C4-2B (cell line): Measurements from ENCODE around the gene YIF1A.

Experiments used
- H3K27ac ChIP-seq: fragments of 450-650 bp; 2 replicates; pipeline ENCODE4 v1.5.1; 2017
- ZFX ChIP-seq: fragments of 450-650 bp; IDR thresholded peaks from 2 replicates; pipeline ENCODE4 v1.6.1; 2017
- TF ChIP-seq, protein P1 (sequence below): fragments of 450-650 bp; conservative IDR thresholded peaks from 2 replicates; pipeline ENCODE4 v1.5.1; 2017; ENCODE audit warnings: mild to moderate bottlenecking

The YIF1A gene

DNA sequence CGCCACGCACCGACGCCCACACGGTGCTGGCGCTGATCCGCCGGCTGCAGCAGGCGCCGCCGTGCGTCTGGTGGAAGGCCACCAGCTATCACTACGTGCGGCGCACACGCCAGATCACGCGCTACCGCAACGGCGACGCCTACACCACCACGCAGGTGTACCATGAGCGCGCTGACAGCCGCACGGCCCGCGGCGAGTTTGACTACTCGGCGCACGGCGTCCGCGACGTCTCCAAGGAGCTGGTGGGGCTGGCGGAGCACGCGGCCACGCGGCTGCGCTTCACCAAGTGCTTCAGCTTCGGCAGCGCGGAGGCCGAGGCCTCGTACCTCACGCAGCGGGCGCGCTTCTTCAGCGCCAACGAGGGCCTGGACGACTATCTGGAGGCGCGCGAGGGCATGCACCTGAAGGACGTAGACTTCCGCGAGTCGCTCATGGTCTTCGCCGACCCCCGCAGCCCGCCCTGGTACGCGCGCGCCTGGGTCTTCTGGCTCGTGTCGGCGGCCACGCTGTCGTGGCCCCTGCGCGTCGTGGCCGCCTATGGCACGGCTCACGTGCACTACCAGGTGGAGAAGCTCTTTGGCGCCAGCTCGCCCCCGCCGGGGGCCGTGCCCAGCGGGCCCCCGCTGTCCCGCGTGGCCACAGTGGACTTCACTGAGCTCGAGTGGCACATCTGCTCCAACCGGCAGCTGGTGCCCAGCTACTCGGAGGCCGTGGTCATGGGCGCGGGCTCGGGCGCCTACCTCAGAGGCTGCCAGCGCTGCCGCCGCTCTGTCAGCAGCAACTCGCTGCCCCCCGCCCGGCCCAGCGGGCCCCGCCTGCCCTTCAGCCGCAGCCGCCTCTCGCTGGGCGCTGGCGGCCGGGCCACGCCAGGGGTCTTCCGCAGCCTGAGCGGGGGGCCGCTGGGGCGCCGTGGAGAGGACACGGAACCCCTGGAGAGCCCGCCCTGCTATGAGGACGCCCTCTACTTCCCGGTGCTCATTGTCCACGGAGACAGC, 6.0 kb upstream of the YIF1A start:
- TF ChIP-seq, protein P1, sequence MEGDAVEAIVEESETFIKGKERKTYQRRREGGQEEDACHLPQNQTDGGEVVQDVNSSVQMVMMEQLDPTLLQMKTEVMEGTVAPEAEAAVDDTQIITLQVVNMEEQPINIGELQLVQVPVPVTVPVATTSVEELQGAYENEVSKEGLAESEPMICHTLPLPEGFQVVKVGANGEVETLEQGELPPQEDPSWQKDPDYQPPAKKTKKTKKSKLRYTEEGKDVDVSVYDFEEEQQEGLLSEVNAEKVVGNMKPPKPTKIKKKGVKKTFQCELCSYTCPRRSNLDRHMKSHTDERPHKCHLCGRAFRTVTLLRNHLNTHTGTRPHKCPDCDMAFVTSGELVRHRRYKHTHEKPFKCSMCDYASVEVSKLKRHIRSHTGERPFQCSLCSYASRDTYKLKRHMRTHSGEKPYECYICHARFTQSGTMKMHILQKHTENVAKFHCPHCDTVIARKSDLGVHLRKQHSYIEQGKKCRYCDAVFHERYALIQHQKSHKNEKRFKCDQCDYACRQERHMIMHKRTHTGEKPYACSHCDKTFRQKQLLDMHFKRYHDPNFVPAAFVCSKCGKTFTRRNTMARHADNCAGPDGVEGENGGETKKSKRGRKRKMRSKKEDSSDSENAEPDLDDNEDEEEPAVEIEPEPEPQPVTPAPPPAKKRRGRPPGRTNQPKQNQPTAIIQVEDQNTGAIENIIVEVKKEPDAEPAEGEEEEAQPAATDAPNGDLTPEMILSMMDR = no peak
- TF ChIP-seq ZFX = no peak
- H3K27ac ChIP-seq = no peak overlapping the region

DNA sequence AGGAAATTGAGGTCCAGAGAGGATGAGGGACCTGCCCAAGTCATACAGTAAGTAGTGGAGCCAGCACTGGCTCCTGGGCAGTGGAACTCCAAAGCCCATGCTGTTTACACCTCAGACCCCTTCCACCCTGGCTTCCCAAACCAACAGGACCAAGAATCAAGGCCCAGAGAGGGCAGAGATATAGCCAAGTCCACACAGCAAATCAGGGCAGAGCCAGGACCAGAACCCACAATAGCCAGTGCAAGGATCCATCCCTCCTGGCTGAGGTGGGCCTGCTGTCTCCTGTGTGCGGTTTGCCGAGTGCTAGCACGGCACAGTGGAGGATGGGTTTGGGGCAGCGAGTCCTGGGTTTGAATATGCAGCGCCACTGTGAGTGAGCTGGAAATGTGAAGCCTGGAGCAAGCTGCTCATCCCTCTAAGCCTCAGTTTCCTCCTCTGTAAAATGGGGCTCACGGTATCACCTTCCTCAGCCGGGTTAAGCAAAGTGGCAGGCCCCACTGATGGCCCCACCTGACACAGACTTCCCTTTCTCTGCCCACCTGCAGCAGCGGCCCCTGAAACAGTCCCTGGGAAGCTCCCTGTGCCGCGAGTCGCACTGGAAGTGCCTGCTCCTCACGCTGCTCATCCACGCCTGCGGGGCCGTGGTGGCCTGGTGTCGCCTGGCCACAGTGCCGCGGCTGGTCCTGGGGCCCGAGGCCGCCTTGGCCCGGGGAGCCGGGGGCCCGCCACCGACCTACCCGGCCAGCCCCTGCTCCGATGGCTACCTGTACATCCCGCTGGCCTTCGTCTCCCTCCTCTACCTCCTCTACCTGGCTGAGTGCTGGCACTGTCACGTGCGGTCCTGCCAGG, 5.1 kb upstream of the YIF1A start:
- no peak for TF ChIP-seq ZFX
- TF ChIP-seq, protein P1 = no peak
- H3K27ac ChIP-seq = no peak overlapping the region

DNA sequence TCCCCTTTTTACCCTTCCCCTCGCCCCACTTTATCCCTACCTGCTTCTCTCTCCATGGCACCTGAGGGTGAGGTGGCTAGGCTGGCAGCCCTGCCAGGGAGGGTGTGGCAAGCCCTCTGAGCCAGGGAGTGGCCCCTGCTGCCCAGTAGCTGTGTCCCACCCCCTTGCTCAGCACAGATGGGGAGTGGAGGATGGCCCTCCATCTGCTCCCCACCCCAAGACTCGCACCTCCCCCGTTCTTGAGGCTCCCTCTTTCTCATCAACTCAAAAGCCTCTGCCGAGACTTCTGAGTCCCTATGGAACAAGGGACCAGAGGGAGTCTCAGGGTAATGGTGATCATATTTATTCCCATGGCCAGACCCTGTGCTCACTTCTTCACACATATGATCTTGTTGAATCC, 4.4 kb upstream of the YIF1A start:
- no peak overlapping the region for H3K27ac ChIP-seq
- TF ChIP-seq, protein P1 = no peak
- no peak for TF ChIP-seq ZFX

DNA sequence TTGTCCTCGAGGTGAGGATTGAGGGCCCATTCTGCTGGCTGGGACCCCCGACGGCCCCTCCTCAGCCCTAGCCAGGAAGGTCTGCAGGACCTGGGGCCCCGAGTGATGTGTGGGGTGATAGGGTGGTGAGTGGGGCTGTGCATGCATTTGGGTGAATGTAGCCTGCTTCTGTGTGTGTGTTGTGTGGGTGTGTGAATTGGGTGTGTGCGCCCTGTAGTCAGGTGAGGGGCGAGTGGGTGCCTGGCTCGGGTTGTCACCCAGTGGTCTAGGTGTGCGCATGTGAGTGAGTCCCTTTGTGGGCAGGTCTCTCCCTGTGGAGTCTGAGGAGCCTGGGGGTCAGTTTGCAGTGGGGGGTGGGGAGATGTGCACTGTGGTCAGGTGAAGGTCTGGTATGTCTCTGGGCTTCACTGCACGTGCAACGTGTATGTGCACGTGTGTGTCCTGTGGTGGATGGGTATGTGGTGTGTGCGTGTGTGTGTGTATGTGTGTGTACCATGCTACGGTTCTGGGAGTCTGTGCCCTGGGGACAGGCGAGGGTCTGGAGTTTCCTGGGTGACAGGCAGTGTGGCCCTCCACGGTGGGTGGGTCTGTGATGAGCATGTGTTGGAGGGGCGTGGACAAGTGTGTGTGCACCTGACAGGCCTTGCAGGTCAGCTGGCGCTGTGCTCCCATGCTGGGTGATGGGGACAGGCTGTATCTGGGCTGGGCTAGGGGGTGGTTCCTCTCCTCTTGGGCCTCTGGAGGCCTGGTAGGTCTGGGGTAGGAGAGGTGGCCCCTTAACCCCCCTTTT, 3.8 kb upstream of the YIF1A start:
- no peak for TF ChIP-seq ZFX
- TF ChIP-seq, protein P1 = no peak
- no peak overlapping the region for H3K27ac ChIP-seq

DNA sequence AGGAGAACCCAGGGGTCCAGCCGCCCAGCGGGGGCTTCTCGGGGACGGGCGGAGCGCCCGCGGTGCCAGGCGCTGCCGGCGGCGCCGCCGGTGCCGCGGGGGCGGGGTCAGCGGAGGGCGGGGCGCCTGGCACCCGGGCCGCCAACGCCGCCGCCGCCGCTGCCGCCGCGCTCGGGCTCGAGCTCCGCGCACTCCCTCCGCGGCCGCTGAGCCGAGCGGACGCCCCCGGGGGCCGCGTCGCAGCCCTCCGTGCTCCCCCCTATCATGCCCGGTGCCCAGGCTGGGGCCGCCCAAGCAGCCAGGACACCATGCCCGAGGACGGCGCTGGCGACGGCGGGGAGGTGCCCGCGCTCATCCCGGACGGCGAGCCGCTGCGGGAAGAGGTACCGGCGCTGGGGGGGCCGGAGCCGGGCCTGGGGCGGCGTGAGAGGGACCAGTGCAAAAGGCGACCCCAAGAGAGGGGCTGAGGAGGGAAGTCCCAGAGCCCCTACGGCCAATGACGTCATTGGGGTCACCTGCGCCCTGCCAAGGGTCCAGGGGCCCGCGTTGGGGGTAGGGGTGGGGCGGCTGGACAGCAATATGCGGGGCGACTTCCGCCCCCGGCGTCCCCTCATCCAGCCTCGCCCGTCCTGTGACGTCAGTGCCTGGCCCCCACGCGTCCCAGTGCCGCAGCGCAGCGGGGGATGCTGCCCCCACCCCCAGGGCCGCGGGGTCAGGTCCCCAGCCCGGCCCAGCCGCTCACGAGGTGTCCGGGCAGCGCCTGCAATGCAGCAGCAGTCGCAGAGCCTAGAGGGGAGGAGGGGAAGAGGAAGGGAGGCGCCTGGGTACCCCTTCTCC, 3.0 kb upstream of the YIF1A start, which contains the start of gene TMEM151A:
TSS of gene TMEM151A (plus strand) at position 189 of the 837 bp plus-strand sequence. CDS start at position 309, 120 bp downstream.
- no peak for TF ChIP-seq ZFX
- TF ChIP-seq, protein P1 = no peak
- H3K27ac ChIP-seq = no peak within 1 kb of the TSS

DNA sequence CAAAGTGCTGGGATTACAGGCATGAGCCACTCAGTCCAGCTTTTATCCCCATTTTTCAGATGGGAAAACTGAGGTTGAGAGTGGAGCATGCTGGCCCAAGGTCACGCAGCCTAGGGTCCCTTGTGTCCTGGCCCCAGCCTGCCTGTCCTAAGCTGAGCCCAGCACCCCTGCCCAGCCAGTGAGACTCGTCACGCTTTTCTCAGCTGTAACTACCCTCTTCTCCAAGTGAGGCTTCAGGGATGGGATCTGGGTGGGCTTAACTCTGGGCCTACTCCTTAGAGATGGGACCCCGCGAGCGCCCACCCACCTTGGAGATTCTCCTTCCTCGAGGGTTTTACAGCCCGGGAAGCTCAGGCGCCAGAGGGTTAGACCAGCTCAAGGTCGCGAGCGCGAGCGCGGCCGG, 2.4 kb upstream of the YIF1A start:
- H3K27ac ChIP-seq = no peak overlapping the region
- TF ChIP-seq, protein P1 = no peak
- TF ChIP-seq ZFX = no peak
